AG04449 (cell line): ENCODE measurements around the gene UBA52.

ENCODE experiments used
- CTCF ChIA-PET: fragments of 350-600 bp; formaldehyde crosslinking; extraction: SDS; loops from one replicate; lab custom pipeline; 2021; ENCODE audit warnings: antibody characterized with exemption; lab: Yijun Ruan, JAX
- POLR2A ChIA-PET: fragments of 400-600, 350-600 bp; formaldehyde crosslinking; extraction: SDS; loops from one replicate; lab custom pipeline; 2020; ENCODE audit warnings: antibody characterized with exemption, inconsistent platforms; lab: Yijun Ruan, JAX
- DNase-seq: peaks from one replicate; pipeline ENCODE4 v3.0.0-alpha.2; 2010; ENCODE audit warnings: low read depth, low spot score
- H3K4me3 ChIP-seq: 2 replicates; pipeline ENCODE4 v1.5.1; 2011; ENCODE audit warnings: low read depth, mild to moderate bottlenecking, control low read depth, low read length
- CTCF ChIP-seq: IDR thresholded peaks from one replicate; pipeline ENCODE4 v1.5.1; 2011; ENCODE audit warnings: mild to moderate bottlenecking, moderate library complexity, low read length, control low read depth, inconsistent platforms; ENCODE audit not compliant: insufficient read depth; ENCODE audit errors: missing control alignments

The UBA52 gene

DNA sequence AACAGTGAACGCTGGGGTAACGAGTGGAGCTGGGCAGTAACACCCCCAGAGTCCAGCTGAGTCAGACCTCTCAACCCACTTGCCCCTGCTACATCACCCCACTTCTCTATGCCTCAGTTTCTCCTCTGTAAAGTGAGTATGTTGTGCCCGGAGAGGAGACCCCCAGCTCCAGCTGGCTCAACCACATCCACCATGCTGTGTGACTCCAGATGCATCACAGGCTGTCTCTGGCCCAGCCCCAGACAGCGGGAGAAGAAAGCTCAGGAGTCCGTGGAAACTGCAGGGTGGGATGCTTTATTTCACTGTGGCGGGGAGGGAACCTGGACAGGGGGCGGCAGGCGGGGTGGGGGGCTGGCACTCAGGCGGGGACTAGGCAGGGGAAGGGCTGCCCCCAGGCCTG is 40.2 kb upstream of the UBA52 start:
- no peak for TF ChIP-seq CTCF
- POLR2A ChIA-PET, result interaction anchor here (0.7 kb wide), 1 partner anchor 8 kb away, joined by 3 read pairs; no protein-coding TSS in a partner anchor
- DNase-seq, result no peak
- CTCF ChIA-PET, result interaction anchor here (1.0 to 1.7 kb wide), 2 partner anchors 8 to 81 kb away, joined by 3 to 5 read pairs; no protein-coding TSS in a partner anchor
- H3K4me3 ChIP-seq, result no peak overlapping the region

- POLR2A ChIA-PET, result no interaction called here
These were observed 39.3 kb upstream of the UBA52 start for GRCh38 chr19:18532168-18532890.

GRCh38 chr19:18533058-18533457 is 38.6 kb upstream of the UBA52 start:
- CTCF ChIA-PET, result interaction anchor here (1.0 to 1.2 kb wide), 2 partner anchors 83 to 87 kb away, joined by 3 to 4 read pairs; no protein-coding TSS in a partner anchor
- no peak for DNase-seq
- POLR2A ChIA-PET, result no interaction called here
- no peak overlapping the region for H3K4me3 ChIP-seq
- TF ChIP-seq CTCF, result no peak

More at GRCh38 chr19:18532168-18532890, 39.3 kb upstream of the UBA52 start:
- H3K4me3 ChIP-seq, result no peak overlapping the region
- no peak for TF ChIP-seq CTCF
- CTCF ChIA-PET, result interaction anchor here (1.0 to 1.7 kb wide), 3 partner anchors 81 to 86 kb away, joined by 3 to 5 read pairs (median 4); no protein-coding TSS in a partner anchor
- DNase-seq, result no peak

DNA sequence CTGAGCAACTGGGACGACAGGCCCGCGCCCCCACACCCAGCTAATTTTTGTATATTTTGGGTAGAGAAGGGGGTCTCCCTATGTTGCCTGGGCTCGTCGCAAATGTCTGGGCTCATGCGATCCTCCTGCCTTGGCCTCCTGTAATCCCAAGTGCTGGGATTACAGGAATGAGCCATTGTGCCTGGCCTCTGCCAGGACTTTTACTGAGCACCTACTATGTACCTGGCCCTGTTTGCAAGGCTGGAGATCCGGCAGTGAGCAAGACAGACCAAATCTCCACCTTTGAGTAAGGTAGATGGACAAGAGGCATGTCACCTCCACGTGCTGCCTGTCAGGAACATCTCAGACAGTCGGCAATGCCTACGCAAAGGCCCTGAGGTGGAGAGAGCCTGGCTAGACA is 35.2 kb upstream of the UBA52 start:
- POLR2A ChIA-PET, result interaction anchor here (1.3 kb wide), 1 partner anchor 8 kb away, joined by 3 read pairs; no protein-coding TSS in a partner anchor

DNA sequence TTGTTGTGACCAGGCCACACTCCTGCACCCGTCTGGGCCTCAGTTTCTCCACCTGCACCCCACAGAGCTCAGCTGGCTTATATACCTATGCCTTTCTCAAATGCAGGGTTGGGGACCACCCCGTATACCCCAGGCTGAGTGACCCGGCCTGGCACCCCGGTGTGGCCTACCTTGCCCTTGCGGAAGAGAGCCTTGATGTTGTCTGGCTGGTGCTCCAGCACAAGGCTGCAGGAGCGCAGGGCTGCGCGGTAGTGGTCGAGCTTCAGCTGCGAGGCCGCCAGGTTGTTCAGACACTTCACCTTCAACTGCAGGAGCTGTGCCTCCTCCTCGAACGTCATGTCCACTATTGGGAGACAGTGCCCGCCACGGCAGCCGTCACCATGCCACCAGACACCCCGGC is 34.2 kb upstream of the UBA52 start:
- no peak overlapping the region for H3K4me3 ChIP-seq
- TF ChIP-seq CTCF, result no peak
- CTCF ChIA-PET, result interaction anchor here (1.0 kb wide), 1 partner anchor 14 kb away, joined by 3 read pairs; no protein-coding TSS in a partner anchor
- no peak for DNase-seq
- POLR2A ChIA-PET, result interaction anchor here (0.6 kb wide), 1 partner anchor 11 kb away, joined by 3 read pairs; no protein-coding TSS in a partner anchor

More for the DNA sequence above, 35.2 kb upstream of the UBA52 start:
- no peak for TF ChIP-seq CTCF
- DNase-seq, result no peak
- H3K4me3 ChIP-seq, result no peak overlapping the region
- CTCF ChIA-PET, result no interaction called here

- H3K4me3 ChIP-seq, result no peak overlapping the region
- POLR2A ChIA-PET, result interaction anchor here (0.6 to 1.8 kb wide), 2 partner anchors 12 to 15 kb away, joined by 3 to 5 read pairs; no protein-coding TSS in a partner anchor
- TF ChIP-seq CTCF, result no peak
- no peak for DNase-seq
- CTCF ChIA-PET, result interaction anchor here (1.0 kb wide), 1 partner anchor 14 kb away, joined by 3 read pairs; no protein-coding TSS in a partner anchor
These were observed 33.5 kb upstream of the UBA52 start for GRCh38 chr19:18538115-18538514.
